DMS53 treated with DMSO at 0.1 percent for 48 hours (cell line): ENCODE results near the gene SPRING1.
"Not testable (repeated sequence)": the region's sequence is repeated elsewhere in the genome, so short reads cannot be mapped to it uniquely, and the experiment has no call there.

Experiments used
- DNase-seq: peaks from one replicate; lab custom pipeline; 2025; ENCODE audit not compliant: unreplicated experiment; lab: John Stamatoyannopoulos, UW

The SPRING1 gene, protein sequence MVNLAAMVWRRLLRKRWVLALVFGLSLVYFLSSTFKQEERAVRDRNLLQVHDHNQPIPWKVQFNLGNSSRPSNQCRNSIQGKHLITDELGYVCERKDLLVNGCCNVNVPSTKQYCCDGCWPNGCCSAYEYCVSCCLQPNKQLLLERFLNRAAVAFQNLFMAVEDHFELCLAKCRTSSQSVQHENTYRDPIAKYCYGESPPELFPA

DNA sequence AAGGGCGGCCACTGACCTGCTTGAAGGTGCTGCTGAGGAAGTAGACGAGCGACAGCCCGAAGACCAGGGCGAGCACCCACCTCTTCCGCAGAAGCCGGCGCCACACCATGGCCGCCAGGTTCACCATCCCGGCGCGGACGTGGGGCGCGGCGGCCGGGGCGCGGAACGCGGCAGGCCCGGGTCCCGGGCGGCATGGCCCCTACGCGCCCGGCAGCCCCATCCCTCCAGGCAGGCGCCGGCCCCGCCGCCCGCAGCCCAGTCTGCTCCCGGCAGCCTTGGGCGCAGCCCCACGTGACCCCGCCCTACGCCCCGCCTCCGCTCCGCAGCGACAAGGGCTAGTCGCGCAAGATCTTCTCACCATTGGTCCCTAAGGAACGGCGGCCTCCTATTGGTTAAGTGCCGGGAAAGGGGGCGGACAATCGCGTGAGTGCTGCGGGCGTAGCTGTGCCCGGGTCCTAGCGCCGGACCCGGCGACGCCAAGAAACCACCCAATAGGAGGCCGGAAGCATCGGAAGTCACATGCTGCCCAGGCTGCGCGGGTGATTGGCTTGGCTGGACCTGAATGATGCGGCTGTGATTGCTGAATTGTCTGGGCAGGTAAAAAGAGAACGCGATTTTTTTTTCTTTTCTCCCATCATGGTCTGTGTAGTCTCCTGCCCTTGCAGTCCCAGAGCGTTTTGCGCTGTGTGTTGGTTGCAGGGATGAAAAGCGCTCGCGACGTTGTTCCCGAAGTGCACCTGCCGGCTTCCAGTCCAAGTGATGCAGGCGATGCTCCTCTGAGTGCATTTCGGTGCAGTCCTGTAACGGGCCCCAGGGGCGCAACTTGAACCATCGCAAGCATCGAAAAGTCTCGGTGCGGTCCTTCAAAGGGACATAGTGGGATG is at the start of gene SPRING1, which contains the start of gene RNFT2:
Gene SPRING1 (minus strand): TSS at position 296 of the 884 bp plus-strand sequence. CDS start 169 bp downstream, at position 127.
Gene RNFT2 (plus strand): TSS at position 542 of the 884 bp plus-strand sequence. CDS start 2,183 bp downstream, outside the sequence.
- DNase-seq = peak; percentile 99

DNA sequence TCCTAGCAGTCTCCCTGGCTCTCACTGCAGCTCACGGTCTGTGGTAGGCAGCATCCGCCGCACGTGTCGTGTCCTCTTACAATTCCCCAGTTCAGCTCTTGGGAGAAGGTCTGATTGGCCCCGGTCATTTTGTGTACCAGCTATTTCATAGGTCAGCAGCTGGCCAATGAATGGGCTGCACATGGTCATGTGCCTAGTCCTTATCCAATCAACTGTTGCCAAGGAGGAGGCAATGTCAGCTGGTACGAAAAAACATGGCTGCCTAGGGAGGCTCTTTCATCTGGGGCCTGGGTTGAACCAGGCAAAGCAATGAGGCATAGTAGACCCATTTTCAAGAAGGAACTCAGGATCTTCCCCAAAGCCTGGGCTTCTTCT is 46.4 kb upstream of the SPRING1 start:
- no peak for DNase-seq

DNA sequence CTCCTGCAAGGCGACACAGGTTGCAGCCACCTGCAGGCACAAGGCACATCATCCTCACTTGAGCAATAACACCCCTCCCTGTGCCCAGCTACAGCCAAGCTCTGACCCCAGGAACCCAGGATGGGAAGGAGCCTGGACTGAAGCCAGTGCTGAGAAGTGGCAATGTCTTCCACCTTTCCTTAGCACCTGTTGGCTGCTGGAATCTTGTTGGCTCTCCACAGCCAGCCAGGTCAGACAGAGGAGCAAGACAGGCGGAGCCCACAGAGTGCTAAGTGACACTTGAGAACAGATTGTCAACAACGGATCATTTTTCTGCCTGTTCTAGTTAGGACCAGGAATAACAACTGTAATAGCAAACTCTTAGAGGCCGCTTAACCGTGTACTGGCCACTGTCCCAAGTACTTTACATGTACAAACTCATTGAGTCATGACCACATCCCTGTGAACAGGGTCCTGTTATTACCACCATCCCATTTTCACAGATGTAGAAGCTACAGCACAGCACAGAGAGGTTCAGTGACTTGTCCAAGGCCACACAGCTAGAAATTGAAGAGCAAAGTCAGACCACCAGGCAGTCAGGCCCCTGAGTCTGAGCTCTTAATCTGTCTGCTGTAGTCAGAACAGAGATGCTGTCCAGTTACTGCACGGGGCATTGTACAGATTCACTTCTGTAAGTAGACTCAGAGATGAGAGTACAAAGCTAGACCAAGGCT is 45.8 kb upstream of the SPRING1 start:
- peak; percentile 63 for DNase-seq

DNA sequence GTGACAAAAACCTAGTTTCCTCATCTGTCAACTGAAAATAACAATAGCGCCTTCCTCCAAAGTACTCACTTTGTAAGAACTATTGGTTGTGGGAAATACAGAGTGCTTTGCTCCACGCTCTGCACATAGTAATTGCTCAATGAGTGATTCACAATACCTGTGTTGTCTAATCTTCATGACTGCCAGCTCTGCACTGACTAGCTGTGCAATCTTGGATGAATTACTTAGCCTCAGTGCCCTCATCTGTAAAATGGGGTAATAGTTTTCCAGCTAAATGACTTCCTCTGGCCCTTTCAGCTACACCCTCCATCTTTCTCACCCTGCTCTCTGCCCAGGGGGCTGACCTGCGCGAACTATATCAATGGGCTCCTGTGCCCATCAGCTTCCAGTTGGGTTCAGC is 43.1 kb upstream of the SPRING1 start:
- no peak for DNase-seq

DNA sequence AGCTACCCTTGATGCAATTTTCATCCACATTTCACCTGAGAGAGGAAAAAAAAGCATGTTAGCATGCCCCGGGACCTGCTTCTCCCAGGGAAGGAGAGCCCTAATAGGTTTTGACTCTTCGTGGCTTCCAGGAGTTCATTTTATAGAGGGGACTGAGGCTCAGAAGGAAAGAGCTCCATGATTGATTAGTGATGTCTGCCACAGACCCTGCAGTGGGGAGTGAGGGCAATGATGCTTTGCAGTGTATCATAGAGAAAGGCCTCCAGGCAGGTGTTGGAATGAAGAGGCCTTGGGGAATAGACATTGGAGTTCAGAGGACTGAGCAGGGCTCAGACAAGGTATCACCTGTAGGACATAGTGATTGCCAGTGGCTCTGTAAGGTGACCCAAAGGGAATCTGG is 41.7 kb upstream of the SPRING1 start:
- DNase-seq = no peak

DNA sequence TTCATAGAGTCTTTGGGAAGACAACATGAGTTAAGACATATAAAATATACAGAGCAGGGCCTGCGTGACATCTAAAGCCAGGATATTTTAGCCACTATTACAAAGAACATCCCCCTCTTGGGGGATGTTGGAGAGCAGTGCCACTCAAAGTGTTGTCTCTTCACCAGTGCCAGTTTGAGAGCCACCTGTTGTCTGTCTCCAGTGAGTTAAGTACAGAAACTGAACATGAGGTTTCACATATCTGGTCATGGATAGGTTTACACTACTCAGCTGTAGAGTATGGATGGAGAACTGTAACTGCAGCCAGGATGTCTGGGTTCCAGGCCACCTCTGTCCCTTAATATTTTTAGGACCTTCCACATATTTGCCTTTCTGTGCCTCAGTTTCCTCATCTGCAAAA is 39.4 kb upstream of the SPRING1 start:
- DNase-seq = no peak

DNA sequence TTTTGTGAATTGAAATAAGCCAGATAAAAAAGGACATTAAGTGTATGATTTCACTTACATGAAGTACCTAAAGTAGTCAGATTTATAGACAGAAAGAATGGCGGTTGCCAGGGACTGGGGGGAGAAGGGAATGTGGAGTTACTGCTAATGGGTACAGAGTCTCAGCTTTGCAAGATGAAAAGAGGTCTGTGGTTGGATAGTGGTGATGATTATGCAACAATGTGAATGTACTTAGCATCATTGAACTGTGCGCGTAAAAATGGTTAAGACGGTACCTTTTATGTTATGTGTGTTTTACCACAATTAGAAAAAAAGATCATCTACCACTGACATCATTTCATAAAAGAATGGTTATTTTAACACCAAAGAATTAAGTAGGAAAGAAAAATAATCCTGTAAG is 36.2 kb upstream of the SPRING1 start:
- no peak for DNase-seq

DNA sequence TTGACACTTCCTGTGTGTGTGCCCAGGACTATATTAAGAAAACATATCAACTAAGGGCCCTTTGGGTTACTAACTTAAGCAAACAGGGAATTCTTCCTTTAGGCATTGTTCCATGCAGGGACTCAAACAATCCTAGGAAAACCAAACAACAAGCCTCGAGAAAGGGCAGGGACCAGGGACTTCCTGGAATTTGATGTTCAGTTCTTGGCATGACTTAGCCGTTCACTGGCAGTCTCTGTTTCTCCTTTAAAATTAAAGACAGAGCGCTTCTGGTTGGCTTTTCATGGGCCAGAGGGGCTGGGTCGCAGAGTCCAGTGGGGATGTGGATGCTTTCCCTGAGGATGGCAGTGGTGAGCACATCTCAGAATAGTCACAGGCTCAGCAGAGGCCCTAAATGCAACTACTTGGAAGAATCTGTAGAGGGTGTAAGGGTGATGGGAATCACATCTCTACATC is 35.4 kb upstream of the SPRING1 start:
- DNase-seq = no peak

DNA sequence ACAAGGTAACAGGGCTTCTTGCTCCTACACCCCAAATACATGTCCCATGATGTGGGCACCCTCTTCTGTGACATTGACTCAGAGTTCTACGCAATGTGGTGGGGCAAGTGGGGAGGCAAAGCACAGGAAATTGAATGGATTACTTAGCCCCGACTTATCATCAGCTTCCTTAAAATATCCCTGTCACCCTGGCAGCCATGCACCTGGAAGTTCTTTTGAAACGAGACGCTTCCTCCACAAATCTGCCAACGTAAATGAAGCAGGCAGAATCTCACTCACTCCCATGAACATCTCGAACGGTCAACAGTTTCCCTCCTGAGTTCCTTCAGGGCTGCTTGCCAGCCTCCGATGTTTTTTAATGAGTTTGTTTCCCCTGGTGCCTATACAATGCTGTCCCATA is 33.8 kb upstream of the SPRING1 start:
- no peak for DNase-seq

DNA sequence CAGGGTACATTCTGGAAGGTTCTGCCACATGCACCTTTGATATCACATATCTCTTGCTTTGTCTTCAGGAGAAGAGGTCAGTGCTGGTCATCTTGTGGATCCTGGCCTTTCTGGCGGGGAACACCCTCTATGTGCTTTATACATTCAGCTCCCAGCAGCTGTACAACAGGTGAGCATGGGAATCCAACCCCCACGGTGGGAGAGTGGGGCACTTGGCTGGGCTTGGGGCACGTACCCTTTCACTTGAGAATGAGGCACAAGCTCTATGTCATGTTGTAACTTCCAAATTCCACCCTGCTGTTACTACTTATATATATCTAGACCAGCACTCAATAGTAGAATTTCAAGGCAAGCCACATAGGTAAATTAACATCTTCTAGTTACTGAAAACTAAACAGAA is 28.9 kb upstream of the SPRING1 start:
- DNase-seq = no peak

DNA sequence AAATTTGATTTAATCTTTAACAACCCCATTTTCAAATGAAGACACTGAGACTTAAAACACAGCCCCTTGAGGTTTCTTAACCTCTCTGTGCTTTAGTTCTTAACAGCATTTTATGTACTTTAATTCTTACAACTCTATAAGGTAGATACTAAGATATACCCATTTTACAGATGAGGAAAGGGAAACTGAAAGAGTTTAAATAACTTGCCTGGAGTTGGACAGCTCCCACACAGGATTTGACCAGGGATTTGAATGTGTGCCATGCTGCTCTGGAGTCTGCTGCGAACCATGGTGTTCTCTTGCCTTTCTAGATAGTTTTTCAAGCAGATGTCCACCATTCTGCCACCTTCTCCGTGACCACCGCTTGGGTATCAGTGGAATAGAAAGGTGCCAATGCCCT is 28.4 kb upstream of the SPRING1 start:
- DNase-seq = no peak

DNA sequence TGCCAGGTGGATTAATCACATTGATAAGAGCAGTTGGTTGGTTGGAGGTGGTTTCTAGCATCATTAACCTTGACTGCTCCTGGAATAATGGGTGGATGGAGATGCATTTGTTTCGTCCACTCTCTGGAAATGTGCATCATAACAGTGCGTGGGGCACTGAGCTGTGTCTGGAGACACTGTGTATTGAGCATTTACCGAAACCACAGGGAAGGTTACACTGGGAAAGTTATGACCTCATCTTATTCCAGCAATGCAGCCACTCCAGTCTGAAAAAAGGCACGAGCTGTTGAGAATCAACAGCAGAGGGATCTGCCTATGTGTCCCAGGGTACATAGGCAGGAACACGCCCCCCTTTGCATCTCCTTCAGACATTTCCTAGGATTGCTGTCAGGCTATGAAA is 27.4 kb upstream of the SPRING1 start:
- no peak for DNase-seq

DNA sequence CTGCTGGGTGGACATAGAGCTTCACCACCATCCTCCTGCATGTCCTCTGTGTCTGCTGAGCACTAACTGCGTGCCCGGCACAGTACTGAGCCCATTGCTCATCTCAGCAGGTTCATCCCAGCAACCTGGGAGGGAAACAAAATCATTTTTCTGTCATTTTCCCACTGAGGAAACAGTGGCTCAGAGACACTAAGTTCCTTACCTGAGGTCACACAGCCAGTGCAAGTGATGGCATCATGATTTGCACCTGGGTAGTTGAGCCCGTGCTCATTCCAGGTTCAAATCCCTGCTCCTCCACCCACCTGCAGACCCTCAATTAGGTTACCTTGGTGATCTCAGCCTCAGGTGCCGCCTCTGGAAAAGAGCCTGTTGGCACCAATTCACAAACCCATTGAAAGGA is 23.6 kb upstream of the SPRING1 start:
- no peak for DNase-seq

DNA sequence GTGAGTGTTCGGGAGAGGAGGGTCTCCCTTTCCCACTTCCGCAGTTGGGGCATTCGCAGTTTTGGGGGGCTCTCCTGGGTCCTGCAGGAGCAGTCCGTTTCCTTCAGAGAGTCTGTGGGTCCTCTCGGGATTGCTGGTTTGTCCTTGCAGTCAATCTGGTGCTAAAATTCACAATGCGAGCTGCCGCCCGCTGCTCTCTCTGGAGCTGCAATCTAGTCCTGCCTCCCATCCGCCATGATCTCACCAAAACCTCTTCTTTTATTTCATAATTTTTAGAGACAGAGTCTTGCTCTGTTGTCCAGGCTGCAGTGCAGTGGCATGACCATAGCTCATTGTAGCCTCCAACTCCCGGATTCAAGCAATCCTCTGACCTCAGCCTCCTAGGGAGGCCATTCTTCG is 22.8 kb upstream of the SPRING1 start:
- no peak for DNase-seq

DNA sequence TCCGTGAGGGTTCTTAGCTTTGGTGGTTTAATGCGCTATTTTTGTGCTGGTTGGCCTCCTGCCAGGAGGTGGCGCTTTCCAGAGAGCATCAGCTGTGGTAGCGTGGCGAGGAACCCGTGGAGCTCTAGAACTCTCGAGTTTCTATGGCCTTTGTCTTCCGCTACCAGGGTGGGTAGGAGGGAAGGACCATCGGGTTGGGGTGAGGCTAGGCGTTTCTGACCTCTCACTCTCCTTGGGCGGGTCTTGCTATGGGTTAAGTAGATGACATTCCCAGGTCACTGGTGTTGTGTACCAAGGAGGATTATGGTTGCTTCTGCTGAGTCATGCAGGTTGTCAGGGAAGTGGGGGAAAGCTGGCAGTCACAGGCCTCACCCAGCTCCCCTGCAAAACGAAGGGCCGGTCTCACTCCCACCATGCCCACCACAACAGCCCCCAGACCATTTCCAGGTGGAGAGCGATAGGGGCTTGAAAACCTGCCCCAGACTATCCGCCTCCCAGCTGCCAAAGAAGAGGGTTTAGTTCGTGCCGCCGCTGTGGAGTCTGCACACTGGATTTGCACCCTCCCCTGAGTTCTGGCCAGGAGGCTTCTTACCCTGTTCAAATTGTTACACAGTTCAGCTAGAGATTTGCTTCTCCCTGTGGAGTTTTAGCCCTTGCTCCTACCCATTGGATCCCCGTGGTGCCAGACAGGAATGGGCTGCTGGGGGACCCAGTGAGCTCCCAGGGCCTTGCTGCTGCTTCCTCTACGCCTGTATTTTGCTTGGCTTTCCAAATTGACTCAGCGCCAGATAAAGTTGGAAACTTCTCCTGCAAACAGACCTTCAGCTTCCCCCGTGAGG is 22.1 kb upstream of the SPRING1 start:
- no peak for DNase-seq

DNA sequence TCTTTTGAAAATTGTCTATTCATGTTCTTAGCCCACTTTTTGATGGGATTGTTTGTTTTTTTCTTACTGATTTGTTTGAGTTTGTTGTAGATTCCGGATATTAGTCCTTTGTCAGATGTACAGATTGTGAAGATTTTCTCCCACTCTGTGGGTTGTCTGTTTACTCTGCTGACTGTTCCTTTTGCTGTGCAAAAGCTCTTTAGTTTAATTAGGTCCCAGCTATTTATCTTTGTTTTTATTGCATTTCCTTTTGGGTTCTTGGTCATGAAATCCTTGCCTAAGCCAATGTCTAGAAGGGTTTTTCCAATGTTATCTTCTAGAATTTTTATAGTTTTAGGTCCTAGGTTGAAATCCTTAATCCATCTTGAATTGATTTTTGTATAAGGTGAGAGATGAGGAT is 16.9 kb upstream of the SPRING1 start:
- DNase-seq = not testable (repeated sequence)

DNA sequence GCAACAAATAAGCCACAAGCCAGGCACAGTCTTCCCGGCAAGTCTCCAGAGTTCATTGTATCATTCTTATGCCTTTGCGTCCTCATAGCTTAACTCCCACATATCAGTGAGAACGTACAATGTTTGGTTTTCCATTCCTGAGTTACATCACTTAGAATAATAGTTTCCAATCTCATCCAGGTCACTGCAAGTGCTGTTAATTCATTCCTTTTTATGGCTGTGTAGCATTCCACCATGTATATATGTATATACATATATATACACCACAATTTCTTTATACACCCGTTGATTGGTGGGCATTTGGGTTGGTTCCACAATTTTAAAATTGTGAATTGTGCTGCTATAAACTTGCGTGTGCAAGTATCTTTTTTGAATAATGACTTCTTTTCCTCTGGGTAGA is 16.2 kb upstream of the SPRING1 start:
- DNase-seq = not testable (repeated sequence)

DNA sequence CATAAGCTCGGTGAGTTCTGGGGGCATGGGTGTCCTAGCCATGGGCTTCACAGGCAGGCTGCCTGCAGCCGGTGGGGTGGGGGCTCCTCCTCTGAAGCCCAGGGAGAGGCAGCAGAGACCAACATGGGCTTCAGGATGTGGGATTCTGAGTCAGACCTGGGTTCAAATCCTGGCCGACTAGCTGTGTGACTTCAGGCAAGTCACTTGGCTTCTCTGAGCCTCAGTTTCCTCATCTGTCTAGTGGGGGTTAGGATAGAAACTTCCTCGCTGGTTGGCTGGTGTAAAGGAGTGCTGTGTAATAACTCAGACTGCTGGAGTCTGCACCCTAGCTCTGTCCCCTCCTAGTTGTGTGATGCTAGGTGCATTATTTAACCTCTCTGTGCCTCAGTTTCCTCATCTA is 12.4 kb upstream of the SPRING1 start:
- no peak for DNase-seq

DNA sequence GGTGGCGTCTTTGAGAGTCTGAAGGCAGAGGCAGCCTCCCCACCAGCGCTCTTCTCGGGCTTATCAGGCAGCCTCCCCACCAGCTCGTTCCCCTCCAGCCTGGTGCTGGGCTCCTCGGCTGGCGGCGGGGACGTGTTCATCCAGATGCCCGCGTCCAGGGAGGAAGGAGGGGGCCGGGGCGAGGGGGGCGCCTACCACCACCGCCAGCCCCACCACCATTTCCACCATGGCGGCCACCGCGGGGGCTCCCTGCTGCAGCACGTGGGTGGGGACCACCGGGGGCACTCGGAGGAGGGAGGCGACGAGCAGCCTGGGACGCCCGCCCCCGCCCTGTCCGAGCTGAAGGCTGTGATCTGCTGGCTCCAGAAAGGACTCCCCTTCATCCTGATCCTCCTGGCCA is 12.0 kb upstream of the SPRING1 start:
- DNase-seq = no peak

DNA sequence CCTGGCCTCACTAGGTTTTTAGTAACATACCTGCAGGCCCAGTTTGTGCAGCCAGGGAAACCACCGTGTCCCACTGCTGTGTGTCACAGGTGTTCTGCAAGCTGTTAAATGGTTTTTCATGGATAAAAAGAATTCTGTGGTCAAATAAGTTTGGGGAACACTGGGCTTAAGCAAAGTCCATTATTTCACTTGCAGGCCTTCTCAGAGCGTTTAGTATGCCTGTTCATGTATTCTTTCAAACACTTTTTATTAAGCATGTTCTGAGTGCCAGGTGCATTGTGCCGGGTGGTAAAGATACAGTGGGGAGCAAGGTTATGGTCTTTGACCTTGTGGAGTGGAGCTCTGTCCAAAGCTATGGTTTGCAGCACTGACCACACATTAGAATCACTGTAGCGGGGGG is 7.7 kb upstream of the SPRING1 start:
- DNase-seq = no peak

DNA sequence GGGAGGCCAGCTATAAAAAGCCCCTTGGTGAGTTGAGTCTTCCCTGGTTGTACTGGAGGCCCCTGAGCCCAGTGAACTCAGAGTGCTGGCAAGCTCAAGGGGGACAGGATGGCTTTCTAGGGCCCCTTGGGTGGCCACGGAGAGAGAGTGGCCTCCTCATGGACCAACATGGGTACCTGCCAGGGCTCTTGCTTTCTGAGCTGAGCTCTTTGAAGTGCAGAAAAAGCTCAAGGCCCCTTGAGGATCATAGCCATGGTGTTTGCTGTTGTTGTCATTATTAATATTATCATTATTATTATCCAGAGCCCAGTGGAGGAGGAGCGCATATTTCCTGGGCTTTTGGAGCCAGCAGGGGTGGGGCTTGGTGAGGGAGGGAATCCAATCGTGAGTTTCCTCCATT is 6.9 kb upstream of the SPRING1 start:
- DNase-seq = no peak
